Stimulated activated CD4-positive, alpha-beta T cell treated with anti-CD3 and anti-CD28 coated beads, Interleukin-1b, Interleukin-23, amount 100 ng/mL, for 48 hours (primary cell): ENCODE results near the gene GBX2.

Source experiments
- DNase-seq: peaks from one replicate; pipeline ENCODE4 v3.0.0-alpha.2; 2020

Gene GBX2

DNA sequence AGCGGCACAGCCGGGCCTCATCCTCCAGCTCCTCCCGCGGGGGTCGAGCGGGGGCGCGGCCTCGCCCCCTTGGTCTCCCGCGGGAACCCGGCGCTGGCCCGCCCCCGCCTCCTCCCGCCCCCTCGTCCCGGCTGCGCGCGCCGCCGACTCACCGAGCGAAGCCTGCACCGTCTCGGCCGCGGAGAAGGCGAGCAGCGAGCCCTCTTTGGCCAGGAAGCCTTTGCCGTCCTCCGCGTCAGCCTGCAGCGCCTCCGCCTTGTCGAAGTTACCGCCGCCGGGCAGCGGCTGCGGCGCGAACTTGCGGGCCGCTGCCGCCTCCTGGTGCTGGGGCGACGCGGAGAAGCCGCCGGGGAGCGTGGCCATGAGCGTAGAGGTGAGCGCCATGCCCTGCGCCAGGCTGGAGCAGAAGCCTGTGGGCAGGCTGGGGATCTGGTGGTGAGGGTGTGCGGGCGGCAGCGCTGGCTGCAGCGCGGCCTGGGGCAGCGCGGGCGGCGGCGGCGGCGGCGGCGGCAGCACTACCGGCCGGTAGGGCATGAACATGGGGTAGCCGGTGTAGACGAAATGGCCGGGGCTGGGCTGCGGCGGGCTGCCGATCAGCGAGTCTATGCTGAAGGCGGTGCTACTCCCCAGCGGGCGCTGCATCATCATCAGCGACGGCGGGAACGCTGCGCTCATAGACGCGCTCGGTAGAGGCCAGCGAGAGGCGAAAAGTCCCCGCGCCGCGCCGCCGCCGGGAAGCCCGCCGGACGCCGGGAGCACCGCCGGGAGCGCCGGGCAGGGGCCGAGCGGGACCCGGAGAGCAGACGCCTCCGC is 683 bp downstream of the GBX2 start:
- DNase-seq, result no peak

DNA sequence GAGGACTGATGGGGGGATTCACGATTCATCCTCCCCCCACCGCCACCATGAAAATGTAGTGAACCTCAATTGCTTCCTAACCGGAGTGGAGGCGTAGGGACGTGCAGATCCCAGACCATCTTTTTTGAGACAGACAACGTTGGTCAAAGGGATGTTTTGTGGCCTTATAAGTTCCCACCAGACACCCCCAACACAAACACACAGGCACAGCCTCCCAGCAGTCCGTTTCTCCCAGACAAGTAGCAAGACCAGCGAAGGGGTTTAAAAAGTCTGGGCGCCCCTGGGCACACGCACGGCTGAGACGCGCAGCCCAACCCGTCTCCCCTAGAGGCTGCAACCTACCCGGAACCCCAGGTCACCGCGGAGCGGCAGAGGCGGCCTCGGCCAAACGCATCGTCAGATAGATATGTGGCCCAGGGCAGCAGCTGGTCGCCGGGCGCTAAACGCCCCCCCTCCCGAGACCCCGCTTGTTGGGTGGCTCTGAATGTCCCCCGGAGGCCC is 1.3 kb downstream of the GBX2 start:
- no peak for DNase-seq

DNA sequence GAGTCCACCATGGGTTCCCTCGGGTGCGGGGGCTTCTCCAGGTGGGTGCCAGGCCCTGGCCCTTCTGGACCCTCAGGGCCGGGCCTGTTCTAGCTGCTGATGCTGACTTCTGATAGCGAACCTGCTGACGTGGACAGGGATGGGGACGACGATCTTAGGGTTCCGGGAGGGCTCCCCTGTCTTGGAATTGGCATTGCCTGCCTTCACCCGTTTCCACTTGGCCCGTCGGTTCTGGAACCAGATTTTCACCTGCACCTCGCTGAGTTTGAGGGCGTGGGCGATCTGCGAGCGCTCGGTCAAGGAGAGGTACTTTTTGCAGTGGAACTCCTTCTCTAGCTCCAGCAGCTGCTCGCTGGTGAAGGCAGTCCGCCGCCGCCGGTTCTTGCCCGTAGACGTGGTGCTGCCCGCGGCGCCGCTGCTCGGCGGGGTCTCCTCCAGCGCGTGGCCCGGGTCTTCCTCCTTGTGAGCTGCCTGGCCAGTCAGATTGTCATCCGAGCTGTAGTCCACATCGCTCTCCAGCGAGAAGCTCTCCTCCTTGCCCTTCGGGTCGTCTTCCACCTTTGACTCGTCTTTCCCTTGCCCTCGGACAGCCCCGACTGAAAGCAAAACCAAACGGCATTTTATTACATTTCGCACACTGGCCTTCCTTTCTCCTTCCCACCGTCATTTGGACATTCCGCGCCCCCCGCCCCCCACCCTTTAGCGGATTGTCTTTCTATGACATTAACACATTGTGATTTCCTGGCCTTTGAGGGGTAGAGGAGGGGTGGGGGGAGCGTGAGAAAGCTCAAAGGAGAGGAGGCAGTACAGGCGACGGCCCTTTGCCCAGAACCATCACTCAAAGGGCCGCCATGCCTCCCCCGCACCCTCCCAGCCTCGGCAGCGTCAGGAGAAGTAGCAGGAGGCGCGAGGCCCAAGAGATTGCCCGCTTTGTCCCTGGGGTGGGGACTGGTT is 2.1 kb downstream of the GBX2 start:
- no peak for DNase-seq

DNA sequence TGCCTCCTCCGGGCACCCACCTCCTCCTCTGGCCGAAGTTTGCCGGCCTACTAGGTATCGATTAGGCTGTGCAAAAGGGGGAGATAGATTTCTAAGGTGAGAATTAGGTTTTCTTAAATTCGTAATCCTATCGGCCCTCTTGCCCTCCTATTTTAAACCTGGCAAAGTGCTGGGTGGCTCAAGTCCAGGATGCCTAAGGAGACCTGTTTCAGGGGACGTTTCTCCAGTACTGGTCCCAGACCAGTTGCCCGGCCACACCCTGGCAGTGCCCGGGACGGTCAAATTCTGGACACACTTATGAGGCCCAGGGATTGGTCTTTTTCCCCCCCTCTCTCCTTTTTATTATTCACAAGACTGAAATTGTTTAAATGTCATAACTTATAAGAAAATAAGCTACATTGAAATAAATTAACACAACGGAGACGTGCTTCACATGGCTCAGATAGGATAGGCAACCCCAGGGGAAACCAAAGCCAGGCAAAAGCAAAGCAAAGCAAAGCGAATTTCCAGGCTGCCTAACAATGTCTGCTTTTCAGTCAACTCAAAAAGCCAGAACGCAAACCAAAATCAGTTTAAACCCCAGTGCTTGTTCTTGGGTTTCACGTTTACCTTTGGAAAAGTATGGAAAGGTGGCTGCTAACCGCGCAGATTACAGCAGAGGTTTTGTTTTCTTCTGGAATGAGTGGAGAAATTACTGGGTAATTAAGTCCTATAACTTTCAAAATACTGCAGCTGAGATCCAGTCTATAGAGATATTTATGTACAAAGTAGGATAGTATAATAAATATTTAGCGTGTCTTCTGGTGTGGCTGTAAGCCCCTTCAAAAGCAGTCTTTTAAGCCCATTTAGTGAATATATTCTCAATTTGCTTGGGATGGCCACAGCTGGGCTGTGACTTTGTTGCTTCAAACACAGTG is 3.0 kb downstream of the GBX2 start:
- no peak for DNase-seq

DNA sequence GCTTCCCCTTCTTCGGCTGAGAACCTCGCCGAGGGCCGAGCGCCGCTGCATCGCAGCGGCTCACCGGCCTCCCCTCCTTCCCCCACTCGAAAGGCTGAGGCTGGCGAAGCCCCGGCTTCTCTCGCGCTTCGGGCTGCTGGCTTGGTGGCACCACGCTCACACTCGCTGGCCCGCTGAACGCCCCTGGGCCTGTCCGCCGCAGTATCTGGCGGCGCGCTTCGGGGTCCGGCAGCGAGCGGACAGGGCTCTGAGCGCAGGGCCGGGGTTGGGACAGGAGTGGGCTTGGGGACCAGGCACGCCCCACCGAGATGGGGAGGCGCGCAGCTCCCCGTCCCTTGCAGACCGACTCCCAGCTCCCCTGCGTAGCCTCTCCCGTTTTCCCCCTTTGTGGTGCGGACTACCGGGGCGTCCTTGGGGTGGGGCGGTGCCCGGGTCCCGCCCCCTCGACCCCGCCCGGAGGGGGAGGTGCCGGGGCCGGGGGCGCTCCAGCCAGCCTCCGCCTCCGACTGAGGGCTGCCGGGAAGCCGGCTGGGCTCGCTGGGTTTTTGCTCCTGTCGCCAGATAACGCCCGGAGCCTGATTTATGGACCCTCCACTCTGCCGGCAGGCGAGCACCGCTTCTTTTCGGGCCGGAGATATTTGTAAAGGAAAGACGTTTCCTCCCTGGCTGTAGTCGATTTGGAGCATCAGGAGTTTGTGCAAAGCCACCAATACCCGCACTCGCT is 3.8 kb downstream of the GBX2 start:
- no peak for DNase-seq

DNA sequence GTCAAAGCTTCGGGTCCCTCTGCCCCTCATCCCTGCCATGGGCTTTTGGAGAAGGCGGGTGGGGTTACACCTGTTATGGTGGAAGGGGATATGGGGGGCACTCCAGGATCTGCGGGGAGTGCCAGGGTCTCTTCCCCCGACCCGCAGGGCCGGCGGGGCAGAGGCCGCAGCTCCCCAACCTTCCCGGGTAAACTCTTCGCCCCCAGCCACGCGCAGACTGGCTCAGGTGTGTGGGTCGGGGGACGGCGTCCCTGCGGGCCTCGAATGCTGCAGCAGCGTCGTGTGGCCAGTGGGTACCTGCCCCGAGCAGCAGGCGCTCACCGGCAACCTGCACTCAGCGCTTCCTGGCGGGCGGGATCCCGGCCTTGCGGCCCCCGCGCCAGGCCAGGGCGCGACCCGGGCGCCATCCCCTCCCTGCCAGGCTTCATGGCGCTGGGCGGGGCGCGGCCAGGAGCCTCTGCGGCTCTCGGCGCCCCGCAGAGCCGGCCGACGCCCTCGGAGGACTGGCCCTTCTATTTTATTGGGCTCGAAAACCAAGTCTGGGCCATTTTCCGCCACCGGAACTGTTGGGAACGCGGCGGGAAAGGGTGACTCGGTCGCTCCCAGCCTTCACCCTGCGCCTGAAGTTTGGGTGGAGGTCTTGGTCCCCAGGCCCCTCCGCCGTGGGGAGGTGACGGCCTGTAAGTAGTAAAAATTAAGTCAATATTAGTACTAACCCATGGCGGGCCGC is 4.5 kb downstream of the GBX2 start:
- no peak for DNase-seq

DNA sequence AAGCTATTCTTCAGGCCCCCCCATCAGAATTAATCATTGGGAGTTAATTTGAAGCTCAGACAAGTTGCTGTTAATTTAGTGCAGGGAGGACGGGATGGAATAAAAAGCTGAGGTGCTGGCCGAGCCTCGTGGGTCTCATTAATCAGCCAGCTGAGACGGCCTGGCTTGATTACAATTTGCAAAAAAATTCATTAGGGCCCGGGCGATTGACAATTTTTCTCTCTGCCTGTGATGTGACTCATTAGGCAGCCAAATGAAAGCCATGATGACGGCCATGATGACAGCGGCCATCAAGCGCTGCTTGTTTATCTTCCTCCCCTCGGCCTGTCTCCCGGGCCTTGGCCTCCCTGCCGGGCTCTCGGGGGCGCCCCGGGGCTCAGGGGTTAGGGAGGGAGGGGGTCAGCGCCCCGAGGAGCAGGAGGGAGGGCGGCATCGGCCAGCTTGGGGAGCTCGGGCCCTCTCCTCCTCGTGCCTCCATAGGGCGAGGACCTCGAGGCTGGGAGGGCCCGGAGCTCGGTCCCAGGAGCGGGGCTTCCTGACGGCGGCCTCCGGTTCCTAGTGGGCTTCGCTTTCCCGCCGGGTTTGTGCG is 5.2 kb downstream of the GBX2 start:
- no peak for DNase-seq

DNA sequence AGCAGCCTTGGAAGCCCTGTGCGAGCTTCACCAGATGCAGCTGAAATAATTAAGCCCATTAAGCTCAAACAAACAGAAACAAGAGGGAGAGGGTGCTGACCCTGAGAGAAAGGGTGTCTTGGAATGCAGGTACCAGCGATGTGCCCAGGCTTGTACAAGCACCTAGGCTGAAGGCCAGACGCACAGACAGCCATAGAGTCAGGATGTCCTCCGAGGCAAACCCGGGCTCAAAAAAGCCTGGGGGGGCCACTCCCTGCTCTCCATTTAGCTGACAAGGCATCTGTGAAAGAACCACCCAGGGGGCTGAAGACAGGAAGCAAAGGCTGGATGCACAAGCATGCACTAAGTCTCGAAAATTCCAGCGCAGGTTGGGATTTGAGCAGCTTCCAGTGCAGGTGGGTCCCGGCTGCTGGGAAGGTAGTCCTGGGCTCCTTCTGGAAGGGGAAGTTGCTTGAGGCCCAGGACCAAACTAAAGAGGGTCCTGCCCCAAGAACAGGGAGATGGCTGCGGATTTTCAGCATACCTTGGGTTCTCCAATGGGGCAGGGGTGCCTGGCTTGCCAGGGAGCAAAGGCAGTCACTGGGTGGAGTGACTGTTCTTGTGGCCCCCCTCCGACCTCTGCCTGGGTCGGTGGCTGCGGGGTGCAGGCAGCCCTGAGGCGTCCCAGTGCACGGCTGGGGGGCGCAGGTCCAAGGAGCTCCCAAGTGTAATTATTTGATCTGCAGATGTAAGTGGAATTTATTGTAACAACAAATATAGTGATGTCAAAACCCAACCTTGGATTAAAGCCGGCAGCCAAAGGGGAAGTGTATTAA is 5.9 kb downstream of the GBX2 start:
- DNase-seq, result no peak

DNA sequence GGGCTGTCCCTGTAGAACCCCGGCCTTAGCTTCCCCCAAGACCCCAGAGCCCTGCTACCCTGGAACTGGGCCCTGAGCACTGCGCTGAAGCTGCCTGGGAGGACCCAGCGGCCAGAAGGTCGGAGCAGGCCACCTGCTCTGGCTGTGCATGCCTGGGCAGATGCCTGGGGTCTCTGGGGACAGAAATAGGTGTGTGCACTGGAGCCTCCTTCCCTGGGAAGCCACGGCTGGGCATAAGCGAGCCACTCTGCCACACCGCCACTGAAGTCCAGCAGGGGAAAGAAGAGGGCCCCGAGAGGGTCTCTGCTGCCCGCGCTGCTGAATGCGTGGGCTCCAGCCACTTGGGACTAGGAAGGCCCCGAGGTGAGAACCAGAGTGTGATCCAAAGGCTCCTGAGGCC is 6.7 kb downstream of the GBX2 start:
- no peak for DNase-seq

DNA sequence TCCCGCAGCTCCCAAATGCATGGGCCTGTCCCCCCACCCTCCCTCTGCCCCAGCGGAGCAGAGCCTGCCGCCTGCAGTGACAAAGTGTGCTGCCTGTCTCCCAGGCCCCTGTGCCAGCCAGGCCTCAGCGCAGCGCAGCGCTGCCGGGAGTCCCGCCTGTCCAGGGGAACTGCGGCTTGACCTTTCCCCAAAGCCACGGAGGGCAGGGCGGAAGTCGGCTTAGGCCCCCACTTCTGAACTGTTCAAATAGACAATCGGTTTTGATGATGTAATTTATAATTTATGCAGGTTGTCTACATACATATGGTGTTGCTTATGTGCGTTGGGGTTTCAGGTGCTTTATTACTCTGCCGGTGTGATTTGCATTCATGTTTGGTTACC is 7.1 kb downstream of the GBX2 start:
- no peak for DNase-seq

DNA sequence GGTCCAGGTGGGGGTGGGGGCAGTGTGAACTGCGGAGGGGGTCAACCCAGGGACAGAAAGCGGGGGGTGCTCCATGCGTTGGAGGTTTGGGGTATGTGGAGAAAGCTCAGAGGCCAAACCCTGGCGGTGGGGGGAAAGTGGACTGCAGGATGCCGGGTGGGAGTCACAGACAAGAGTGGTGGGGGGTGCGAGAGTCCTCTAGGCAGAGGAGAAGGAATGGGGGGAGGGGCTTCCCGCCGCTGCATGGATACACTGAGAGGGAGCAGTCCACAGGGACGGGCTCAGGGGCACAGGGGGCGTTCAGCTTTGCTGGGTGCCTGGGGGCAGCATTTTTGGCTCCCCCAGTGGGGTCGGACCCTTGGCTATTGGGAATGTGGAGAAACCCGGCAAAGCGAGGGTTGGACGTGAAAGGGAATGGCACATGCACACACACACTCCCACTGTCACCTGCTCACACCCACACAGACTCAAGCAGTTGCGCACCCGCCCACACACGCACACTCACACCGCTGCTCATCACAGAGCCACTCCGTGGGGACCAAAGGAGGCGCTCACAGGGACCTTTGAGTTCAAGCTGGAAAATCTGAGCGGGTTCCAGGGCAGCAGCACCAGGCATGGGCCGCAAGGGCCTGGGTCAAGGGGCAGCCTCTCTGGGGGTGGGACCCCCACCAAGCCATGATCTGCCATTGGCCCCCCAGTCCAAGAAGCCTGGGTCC is 7.7 kb downstream of the GBX2 start:
- no peak for DNase-seq

DNA sequence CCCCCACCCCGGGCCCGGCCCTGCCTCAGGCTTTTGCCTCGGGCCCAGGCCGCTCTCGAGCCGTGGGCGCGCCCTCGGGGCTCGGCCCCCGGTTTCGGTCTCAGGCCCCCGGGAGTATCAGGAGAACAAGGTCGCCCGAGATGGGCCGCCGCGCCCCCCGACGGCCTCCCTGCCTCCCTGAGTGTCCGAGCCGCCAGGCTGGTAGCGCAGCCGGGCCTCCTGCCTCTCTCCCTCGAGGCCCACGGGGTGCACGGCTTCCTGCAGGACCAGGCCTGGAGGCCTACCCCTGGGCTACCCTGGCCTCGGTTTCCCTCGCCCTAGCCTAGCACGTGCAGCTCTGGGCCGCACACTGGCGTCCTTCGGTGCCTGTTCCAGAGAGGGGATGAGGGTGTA is 8.4 kb downstream of the GBX2 start:
- no peak for DNase-seq

DNA sequence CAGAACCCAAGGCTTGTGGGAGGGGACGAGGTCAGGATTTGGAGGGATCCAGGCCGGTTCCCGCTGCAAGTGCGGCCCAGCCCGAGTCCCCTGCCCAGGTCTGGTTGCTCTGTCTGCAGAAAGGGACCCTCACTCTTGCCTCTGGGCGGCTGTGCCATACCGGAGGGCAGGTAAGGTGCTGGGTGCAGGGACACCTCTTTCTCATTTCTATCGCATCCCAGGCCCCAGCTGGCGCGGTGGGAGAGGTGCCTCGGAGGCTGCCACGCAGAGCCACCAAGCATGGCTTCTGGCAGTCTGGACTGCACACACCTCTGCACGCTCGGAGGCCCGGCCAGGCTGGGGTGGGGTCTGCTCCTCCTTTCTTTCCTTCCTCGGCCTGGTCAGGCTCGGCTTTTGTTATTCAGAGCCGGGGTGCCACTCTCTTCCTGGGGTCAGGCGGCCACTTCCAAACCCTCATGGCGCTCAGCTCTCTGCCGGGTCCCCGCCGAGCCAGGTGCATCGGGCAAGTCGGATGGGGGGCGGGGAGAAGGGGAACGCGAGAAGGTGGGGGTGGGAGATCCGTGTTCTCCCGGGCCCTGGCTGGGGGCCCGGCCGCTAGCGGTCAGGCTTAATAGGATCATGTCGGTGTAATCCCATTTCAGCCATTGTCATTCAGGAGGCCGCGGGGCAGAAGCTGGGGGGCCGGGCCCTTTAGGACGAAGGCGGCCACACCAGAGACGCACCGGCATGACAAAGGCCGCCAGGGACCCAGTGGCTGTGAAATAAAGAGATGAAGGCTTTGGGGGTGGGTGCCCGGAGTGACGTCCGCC is 9.0 kb downstream of the GBX2 start:
- DNase-seq, result no peak

DNA sequence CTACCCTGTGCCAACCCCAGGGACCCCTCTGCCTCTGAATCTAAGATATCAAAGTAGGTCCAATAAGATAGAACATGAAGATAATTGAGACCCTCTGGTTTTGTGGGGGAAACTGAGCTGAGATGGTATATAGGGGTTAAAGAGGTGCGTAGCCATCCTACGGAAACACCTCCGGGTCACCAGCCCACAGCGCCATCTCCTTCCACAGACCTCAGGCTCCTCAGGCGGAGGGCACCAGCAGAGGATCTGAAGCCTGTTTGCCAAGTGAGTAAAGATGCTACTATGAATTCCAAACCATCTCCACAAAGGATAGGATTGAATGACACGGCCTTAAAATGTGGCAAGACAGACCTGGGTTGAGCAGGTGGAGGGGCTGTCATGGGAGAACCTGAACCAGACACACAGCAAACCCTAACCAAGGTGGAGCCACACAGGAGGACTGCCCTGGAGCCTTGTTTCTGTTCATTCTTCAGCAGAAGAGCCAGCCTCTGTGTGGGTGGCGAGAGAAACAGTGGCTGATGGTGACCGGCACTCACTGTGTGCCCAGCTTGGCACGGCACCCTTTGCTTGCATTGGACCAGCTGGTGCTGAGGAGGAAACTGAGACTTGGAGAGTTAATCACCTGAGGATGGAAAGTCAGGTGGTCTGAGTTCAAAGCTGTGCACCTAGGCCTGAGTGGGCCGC is 10.2 kb downstream of the GBX2 start:
- DNase-seq, result no peak

DNA sequence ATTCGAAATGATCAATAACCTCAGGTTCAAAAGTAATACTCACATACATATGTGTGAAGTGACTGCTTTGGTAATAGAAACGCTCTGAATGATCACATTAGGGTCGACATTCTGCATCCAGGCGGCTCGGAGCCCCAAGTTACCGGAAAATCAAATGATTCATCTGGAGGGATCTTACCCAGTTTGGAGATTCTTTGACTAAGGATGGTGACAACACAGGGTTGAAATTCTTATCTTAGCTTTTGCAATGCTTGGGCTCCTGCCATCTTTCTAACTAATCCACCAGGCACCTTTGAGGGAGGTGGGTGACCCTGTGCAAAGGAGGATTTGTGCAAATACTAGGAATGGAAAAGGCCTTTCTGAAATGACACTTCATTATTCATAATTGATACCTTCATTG is 10.8 kb downstream of the GBX2 start:
- DNase-seq, result no peak

DNA sequence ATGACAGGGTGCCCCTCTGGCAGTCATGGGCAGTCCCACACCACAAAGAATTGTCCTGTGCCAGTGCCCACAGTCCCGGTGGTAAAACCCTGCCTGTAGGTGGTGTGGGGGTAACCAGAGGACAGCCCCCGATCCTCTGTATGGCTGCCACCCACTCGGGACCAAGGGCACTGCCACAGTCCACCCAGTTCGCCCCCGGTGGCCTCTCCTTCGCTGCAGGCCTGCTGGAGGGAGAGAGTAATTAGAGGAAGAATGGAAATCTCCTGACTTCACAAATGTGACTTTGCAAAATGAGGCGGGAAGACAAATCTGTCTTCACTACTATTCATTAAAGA is 11.4 kb downstream of the GBX2 start:
- no peak for DNase-seq

DNA sequence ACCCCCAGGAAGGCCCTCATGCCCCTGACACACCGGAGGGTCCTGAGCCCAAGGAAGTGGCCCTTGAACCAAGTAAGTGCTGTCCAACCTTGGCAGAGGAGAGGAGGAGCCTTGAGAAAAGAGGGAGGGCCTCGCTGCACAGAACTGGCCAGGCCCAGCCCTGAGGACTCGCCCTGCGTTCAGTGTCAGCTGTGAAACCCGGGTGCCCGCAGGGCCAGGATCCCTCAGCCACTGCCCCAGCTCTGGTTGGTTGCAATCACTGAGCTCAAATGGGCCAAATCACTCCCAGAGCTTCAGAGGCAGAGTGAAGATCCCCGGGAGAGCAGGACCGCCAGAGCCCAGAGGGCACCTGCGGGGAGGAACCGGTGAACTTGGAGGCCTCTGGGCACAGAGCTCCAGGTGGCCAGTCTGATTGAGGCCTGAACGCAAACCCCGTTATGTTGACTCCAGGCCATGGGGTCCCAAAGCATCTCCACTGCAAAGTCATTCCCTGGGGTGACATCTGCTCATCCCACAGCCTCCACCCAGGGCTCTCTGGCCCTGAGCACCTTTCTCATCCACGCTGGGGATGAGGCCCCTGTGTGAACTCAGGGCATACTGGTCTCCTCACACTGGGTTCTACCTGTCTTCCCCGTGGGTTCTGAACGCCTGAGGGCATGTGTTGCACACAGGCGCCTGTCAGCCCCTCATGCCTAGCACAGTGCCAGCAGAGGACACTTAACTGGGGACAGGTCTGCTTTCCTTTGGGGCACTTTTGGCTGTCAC is 11.9 kb downstream of the GBX2 start:
- DNase-seq, result no peak
